ENCODE results near the gene DTHD1. TPM values are rescaled to one million over a fixed set of nuclear protein-coding genes. Genes with fewer than 3 reads are reported as not detected.

Gene DTHD1
- polyA plus RNA-seq, 1 of the 3 experiments (the other 2 are of a cell fraction): not detected

- H3K36me3 ChIP-seq (replicated peaks in 1 of 2; ENCODE audit: control insufficient read depth in 1 of 2, insufficient read depth in 2 of 2, low read length in 1 of 2): no peaks in the 10 kb centered on the region
- H3K27ac ChIP-seq (ENCODE audit: low read depth in 2 of 2, low read length in 1 of 2): no peak overlapping the region
- H2AFZ ChIP-seq (ENCODE audit: low read depth): no peak overlapping the region
- no peaks in the 10 kb centered on the region for H3K4me1 ChIP-seq (ENCODE audit: control insufficient read depth in 1 of 2, insufficient read depth in 2 of 2, low read depth in 1 of 2, low read length in 1 of 2)
- H3K9me3 ChIP-seq: no peaks in the 10 kb centered on the region
- no peak overlapping the region for H3K4me3 ChIP-seq (ENCODE audit: low read depth in 2 of 2, low read length in 1 of 2)
- no peak overlapping the region for H3K4me2 ChIP-seq
- DNase-seq: no peak
- TF ChIP-seq MEF2A (IDR thresholded peaks at IDR 0.05; ENCODE audit: borderline replicate concordance, low read depth) (no peak), MXI1 (IDR thresholded peaks at IDR 0.05; ENCODE audit: low read depth, low read length) (no peak), TEAD4 (IDR thresholded peaks at IDR 0.05; ENCODE audit: borderline replicate concordance, insufficient read depth) (no peak), RXRA (IDR thresholded peaks at IDR 0.05; ENCODE audit: borderline replicate concordance, low read depth) (no peak), YY1 (IDR thresholded peaks at IDR 0.05; ENCODE audit: low read depth) (no peak)
- no peaks in the 10 kb centered on the region for H3K79me2 ChIP-seq (ENCODE audit: insufficient read depth)
- no peaks in the 10 kb centered on the region for H3K27me3 ChIP-seq (ENCODE audit: insufficient read depth)
- H4K20me1 ChIP-seq (ENCODE audit: insufficient read depth): no peaks in the 10 kb centered on the region
- CTCF ChIA-PET: no interaction called here
- H3F3A ChIP-seq (replicated peaks; ENCODE audit: insufficient read depth): peaks cover 3% of the 10 kb centered on the region
- no peaks in the 10 kb centered on the region for H3K9me2 ChIP-seq
- H3K9ac ChIP-seq: no peak overlapping the region
- POLR2A ChIA-PET: no interaction called here
Measured at GRCh38 chr4:36360755-36361154, 79.3 kb downstream of the DTHD1 start.

- ChIA-PET CTCF (interaction anchor here (1.7 kb wide), 1 partner anchor 36 kb away, joined by 8 read pairs; no protein-coding TSS in a partner anchor), POLR2A (no interaction called here)
- Histone ChIP-seq H3K4me1 (ENCODE audit: control insufficient read depth in 1 of 2, insufficient read depth in 2 of 2, low read depth in 1 of 2, low read length in 1 of 2) (no peaks in the 10 kb centered on the region), H3K9me2 (no peaks in the 10 kb centered on the region), H3K79me2 (ENCODE audit: insufficient read depth) (no peaks in the 10 kb centered on the region), H3K36me3 (replicated peaks in 1 of 2; ENCODE audit: control insufficient read depth in 1 of 2, insufficient read depth in 2 of 2, low read length in 1 of 2) (no peaks in the 10 kb centered on the region), H2AFZ (ENCODE audit: low read depth) (no peak overlapping the region), H3K4me3 (ENCODE audit: low read depth in 2 of 2, low read length in 1 of 2) (no peak overlapping the region), H3K9ac (no peak overlapping the region), H3F3A (replicated peaks; ENCODE audit: insufficient read depth) (peaks cover 3% of the 10 kb centered on the region), H4K20me1 (ENCODE audit: insufficient read depth) (no peaks in the 10 kb centered on the region), H3K27ac (ENCODE audit: low read depth in 2 of 2, low read length in 1 of 2) (no peak overlapping the region), H3K4me2 (no peak overlapping the region), H3K27me3 (ENCODE audit: insufficient read depth) (no peaks in the 10 kb centered on the region), H3K9me3 (no peaks in the 10 kb centered on the region)
- WGBS (ENCODE audit: low lambda C conversion rate): 0% methylated on average over 2 of the region's 2 CpGs
- DNase-seq: no peak
- no peak for TF ChIP-seq JUND (IDR thresholded peaks at IDR 0.05)
- no peak for TF ChIP-seq NRF1 (IDR thresholded peaks at IDR 0.05; ENCODE audit: low read depth, low read length)
Measured at GRCh38 chr4:36363024-36363423, 81.6 kb downstream of the DTHD1 start.

GRCh38 chr4:36374836-36375511 lies 93.6 kb downstream of the DTHD1 start:
- WGBS (ENCODE audit: low lambda C conversion rate): 24% methylated on average over 6 of the region's 40 CpGs
- H3K4me3 ChIP-seq (ENCODE audit: low read depth in 2 of 2, low read length in 1 of 2): no peak overlapping the region
- ChIA-PET CTCF (no interaction called here), POLR2A (no interaction called here)
- H2AFZ ChIP-seq (ENCODE audit: low read depth): no peak overlapping the region
- no peaks in the 10 kb centered on the region for H3K36me3 ChIP-seq (replicated peaks in 1 of 2; ENCODE audit: control insufficient read depth in 1 of 2, insufficient read depth in 2 of 2, low read length in 1 of 2)
- no peaks in the 10 kb centered on the region for H3K9me2 ChIP-seq
- H3K27ac ChIP-seq (ENCODE audit: low read depth in 2 of 2, low read length in 1 of 2): no peak overlapping the region
- H4K20me1 ChIP-seq (ENCODE audit: insufficient read depth): no peaks in the 10 kb centered on the region
- H3K79me2 ChIP-seq (ENCODE audit: insufficient read depth): no peaks in the 10 kb centered on the region
- H3K4me2 ChIP-seq: no peak overlapping the region
- no peaks in the 10 kb centered on the region for H3K4me1 ChIP-seq (ENCODE audit: control insufficient read depth in 1 of 2, insufficient read depth in 2 of 2, low read depth in 1 of 2, low read length in 1 of 2)
- no peaks in the 10 kb centered on the region for H3K9me3 ChIP-seq
- H3K9ac ChIP-seq: no peak overlapping the region
- DNase-seq: no peak
- H3K27me3 ChIP-seq (ENCODE audit: insufficient read depth): no peaks in the 10 kb centered on the region
- H3F3A ChIP-seq (replicated peaks; ENCODE audit: insufficient read depth): no peaks in the 10 kb centered on the region
- TF ChIP-seq TCF12 (IDR thresholded peaks at IDR 0.05): no peak
- TF ChIP-seq, protein P1, sequence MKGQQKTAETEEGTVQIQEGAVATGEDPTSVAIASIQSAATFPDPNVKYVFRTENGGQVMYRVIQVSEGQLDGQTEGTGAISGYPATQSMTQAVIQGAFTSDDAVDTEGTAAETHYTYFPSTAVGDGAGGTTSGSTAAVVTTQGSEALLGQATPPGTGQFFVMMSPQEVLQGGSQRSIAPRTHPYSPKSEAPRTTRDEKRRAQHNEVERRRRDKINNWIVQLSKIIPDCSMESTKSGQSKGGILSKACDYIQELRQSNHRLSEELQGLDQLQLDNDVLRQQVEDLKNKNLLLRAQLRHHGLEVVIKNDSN (IDR thresholded peaks at IDR 0.05; ENCODE audit: borderline replicate concordance, low read depth): no peak
- TF ChIP-seq, protein P2, sequence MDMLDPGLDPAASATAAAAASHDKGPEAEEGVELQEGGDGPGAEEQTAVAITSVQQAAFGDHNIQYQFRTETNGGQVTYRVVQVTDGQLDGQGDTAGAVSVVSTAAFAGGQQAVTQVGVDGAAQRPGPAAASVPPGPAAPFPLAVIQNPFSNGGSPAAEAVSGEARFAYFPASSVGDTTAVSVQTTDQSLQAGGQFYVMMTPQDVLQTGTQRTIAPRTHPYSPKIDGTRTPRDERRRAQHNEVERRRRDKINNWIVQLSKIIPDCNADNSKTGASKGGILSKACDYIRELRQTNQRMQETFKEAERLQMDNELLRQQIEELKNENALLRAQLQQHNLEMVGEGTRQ (IDR thresholded peaks at IDR 0.05; ENCODE audit: borderline replicate concordance, low read depth, low read length): no peak
- TF ChIP-seq NFIC (IDR thresholded peaks at IDR 0.05; ENCODE audit: borderline replicate concordance): no peak
- no peak for TF ChIP-seq MEF2A (IDR thresholded peaks at IDR 0.05; ENCODE audit: borderline replicate concordance, low read depth)
- TF ChIP-seq TEAD4 (IDR thresholded peaks at IDR 0.05; ENCODE audit: borderline replicate concordance, insufficient read depth): no peak
- TF ChIP-seq GATA2 (CRISPR knock-in tag; IDR thresholded peaks at IDR 0.05): no peak
- TF ChIP-seq, protein P3, sequence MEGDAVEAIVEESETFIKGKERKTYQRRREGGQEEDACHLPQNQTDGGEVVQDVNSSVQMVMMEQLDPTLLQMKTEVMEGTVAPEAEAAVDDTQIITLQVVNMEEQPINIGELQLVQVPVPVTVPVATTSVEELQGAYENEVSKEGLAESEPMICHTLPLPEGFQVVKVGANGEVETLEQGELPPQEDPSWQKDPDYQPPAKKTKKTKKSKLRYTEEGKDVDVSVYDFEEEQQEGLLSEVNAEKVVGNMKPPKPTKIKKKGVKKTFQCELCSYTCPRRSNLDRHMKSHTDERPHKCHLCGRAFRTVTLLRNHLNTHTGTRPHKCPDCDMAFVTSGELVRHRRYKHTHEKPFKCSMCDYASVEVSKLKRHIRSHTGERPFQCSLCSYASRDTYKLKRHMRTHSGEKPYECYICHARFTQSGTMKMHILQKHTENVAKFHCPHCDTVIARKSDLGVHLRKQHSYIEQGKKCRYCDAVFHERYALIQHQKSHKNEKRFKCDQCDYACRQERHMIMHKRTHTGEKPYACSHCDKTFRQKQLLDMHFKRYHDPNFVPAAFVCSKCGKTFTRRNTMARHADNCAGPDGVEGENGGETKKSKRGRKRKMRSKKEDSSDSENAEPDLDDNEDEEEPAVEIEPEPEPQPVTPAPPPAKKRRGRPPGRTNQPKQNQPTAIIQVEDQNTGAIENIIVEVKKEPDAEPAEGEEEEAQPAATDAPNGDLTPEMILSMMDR (IDR thresholded peaks at IDR 0.05): no peak
- TF ChIP-seq MAX (IDR thresholded peaks at IDR 0.05; ENCODE audit: low read depth): no peak
- no peak for TF ChIP-seq JUND (IDR thresholded peaks at IDR 0.05)
- TF ChIP-seq TAF1 (IDR thresholded peaks at IDR 0.05; ENCODE audit: borderline replicate concordance, low read depth, low read length): no peak
- no peak for TF ChIP-seq RAD21 (IDR thresholded peaks at IDR 0.05; ENCODE audit: low read length)
- no peak for TF ChIP-seq SIN3A (IDR thresholded peaks at IDR 0.05; ENCODE audit: borderline replicate concordance, low read depth, low read length)
- no peak for TF ChIP-seq EP300 (IDR thresholded peaks at IDR 0.05; ENCODE audit: borderline replicate concordance in 1 of 2, low read depth in 1 of 2, low read length in 1 of 2)

Data from SK-N-SH (cell line).